Parathyroid adenoma (tissue), 2 donors: Measurements from ENCODE around the gene SMCHD1.

Experiments used
- H2AFZ ChIP-seq: fragments of 300-600 bp; sonication (generic); one replicate; pipeline ENCODE4 v1.7.0; 2017; ENCODE audit warnings: antibody characterized with exemption, mild to moderate bottlenecking
- H3K27ac ChIP-seq: fragments of 300-600 bp; sonication (generic); one replicate; pipeline ENCODE4 v1.7.0; 2017
- H3K27me3 ChIP-seq: fragments of 300-600 bp; sonication (generic); one replicate; pipeline ENCODE4 v1.7.0; 2017; ENCODE audit warnings: low read length; ENCODE audit not compliant: control insufficient read depth, insufficient read depth
- H3K36me3 ChIP-seq: fragments of 300-600 bp; sonication (generic); one replicate; pipeline ENCODE4 v1.7.0; 2017; ENCODE audit warnings: low read length; ENCODE audit not compliant: control insufficient read depth, insufficient read depth
- H3K4me1 ChIP-seq: fragments of 300-600 bp; sonication (generic); one replicate; pipeline ENCODE4 v1.7.0; 2017; ENCODE audit warnings: control low read depth
- H3K4me2 ChIP-seq: fragments of 300-600 bp; sonication (generic); one replicate; pipeline ENCODE4 v1.7.0; 2017; ENCODE audit warnings: low read length
- H3K4me3 ChIP-seq: fragments of 300-600 bp; sonication (generic); one replicate; pipeline ENCODE4 v1.7.0; 2017; ENCODE audit warnings: low read depth, low read length
- H3K79me2 ChIP-seq: fragments of 300-600 bp; sonication (generic); one replicate; pipeline ENCODE4 v1.7.0; 2017; ENCODE audit warnings: control low read depth
- H3K9ac ChIP-seq: fragments of 300-600 bp; sonication (generic); one replicate; pipeline ENCODE4 v1.7.0; 2017; ENCODE audit warnings: mild to moderate bottlenecking
- H3K9me3 ChIP-seq: fragments of 300-600 bp; sonication (generic); one replicate; pipeline ENCODE4 v1.7.0; 2017; ENCODE audit warnings: low read length; ENCODE audit not compliant: control insufficient read depth
- CTCF ChIP-seq: fragments of 300-600 bp; sonication (generic); IDR thresholded peaks from one replicate; pipeline ENCODE4 v1.7.0; 2017; ENCODE audit warnings: antibody characterized with exemption, mild to moderate bottlenecking
- donor health status: primary hyperparathyroidism.

SMCHD1 gene

GRCh38 chr18:2811416-2811815, 155.9 kb downstream of the SMCHD1 start:
- Histone ChIP-seq H3K9ac (no peak overlapping the region), H3K27me3 (no peaks in the 10 kb centered on the region), H3K36me3 (no peaks in the 10 kb centered on the region), H3K4me3 (no peak overlapping the region), H3K27ac (no peak overlapping the region), H3K4me2 (no peak overlapping the region), H3K9me3 (no peaks in the 10 kb centered on the region), H3K79me2 (no peaks in the 10 kb centered on the region), H2AFZ (no peak overlapping the region), H3K4me1 (no peaks in the 10 kb centered on the region)
- no peak for TF ChIP-seq CTCF

GRCh38 chr18:2814928-2815327, 159.4 kb downstream of the SMCHD1 start:
- Histone ChIP-seq H3K9ac (no peak overlapping the region), H3K4me1 (no peaks in the 10 kb centered on the region), H2AFZ (no peak overlapping the region), H3K27ac (no peak overlapping the region), H3K36me3 (no peaks in the 10 kb centered on the region), H3K4me2 (no peak overlapping the region), H3K9me3 (no peaks in the 10 kb centered on the region), H3K27me3 (no peaks in the 10 kb centered on the region), H3K4me3 (no peak overlapping the region), H3K79me2 (no peaks in the 10 kb centered on the region)
- no peak for TF ChIP-seq CTCF

GRCh38 chr18:2818281-2818680, 162.8 kb downstream of the SMCHD1 start:
- no peak overlapping the region for H3K4me3 ChIP-seq
- H3K27ac ChIP-seq: no peak overlapping the region
- H2AFZ ChIP-seq: no peak overlapping the region
- no peaks in the 10 kb centered on the region for H3K79me2 ChIP-seq
- H3K4me2 ChIP-seq: no peak overlapping the region
- H3K27me3 ChIP-seq: no peaks in the 10 kb centered on the region
- no peak overlapping the region for H3K9ac ChIP-seq
- no peak for TF ChIP-seq CTCF
- no peaks in the 10 kb centered on the region for H3K4me1 ChIP-seq
- H3K36me3 ChIP-seq: no peaks in the 10 kb centered on the region
- no peaks in the 10 kb centered on the region for H3K9me3 ChIP-seq

GRCh38 chr18:2821695-2822094, 166.2 kb downstream of the SMCHD1 start:
- no peaks in the 10 kb centered on the region for H3K36me3 ChIP-seq
- TF ChIP-seq CTCF: no peak
- no peaks in the 10 kb centered on the region for H3K79me2 ChIP-seq
- no peak overlapping the region for H3K9ac ChIP-seq
- H3K9me3 ChIP-seq: no peaks in the 10 kb centered on the region
- H2AFZ ChIP-seq: no peak overlapping the region
- H3K4me1 ChIP-seq: no peaks in the 10 kb centered on the region
- H3K27me3 ChIP-seq: no peaks in the 10 kb centered on the region
- H3K27ac ChIP-seq: no peak overlapping the region
- no peak overlapping the region for H3K4me3 ChIP-seq
- H3K4me2 ChIP-seq: no peak overlapping the region

GRCh38 chr18:2822213-2822921, 166.8 kb downstream of the SMCHD1 start:
- H3K9ac ChIP-seq: no peak overlapping the region
- no peak for TF ChIP-seq CTCF
- H3K4me2 ChIP-seq: no peak overlapping the region

More at GRCh38 chr18:2822213-2822921, 166.8 kb downstream of the SMCHD1 start:
- Histone ChIP-seq H3K9me3 (no peaks in the 10 kb centered on the region), H3K27me3 (no peaks in the 10 kb centered on the region), H3K79me2 (no peaks in the 10 kb centered on the region), H3K27ac (no peak overlapping the region), H3K36me3 (no peaks in the 10 kb centered on the region), H2AFZ (no peak overlapping the region), H3K4me3 (no peak overlapping the region), H3K4me1 (no peaks in the 10 kb centered on the region)
